NB4 (cell line): ENCODE measurements around the gene SLC1A1.
A peak's percentile ranks its signal among the peaks of the same experiment; 100 is the strongest.

Experiments
- MAX ChIP-seq: IDR thresholded peaks from 2 replicates; pipeline ENCODE4 v1.6.1; 2011; ENCODE audit warnings: low read depth, low read length
- MYC ChIP-seq: IDR thresholded peaks from 2 replicates; pipeline ENCODE4 v1.6.1; 2011; ENCODE audit warnings: low read depth, low read length
- POLR2A ChIP-seq: IDR thresholded peaks from 2 replicates; pipeline ENCODE4 v1.6.1; 2011; ENCODE audit warnings: mild to moderate bottlenecking; ENCODE audit not compliant: insufficient read length; ENCODE audit errors: extremely low read depth
- TF ChIP-seq, protein P1 (sequence below): IDR thresholded peaks from one replicate; pipeline ENCODE4 v1.5.1; 2012; ENCODE audit warnings: low read depth, low read length

DNA sequence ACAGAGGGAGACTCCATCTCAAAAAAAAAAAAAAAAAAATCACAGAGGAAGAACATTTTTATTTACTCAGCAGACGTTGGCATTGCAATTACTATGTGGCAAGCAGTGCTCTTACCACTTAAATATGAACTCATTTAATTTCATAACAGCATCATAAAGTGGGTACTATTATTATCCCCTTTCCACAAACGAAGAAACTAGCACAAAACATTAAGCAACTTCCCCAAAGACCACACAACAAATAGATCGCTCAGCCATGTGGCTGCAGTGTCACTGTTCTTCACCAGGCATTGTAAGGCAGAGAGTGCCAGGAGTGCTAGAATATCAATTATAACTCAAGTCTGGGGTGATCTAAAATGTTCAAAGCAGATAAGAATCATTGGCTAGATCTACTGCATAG, 102.0 kb downstream of the SLC1A1 start:
- TF ChIP-seq, protein P1, sequence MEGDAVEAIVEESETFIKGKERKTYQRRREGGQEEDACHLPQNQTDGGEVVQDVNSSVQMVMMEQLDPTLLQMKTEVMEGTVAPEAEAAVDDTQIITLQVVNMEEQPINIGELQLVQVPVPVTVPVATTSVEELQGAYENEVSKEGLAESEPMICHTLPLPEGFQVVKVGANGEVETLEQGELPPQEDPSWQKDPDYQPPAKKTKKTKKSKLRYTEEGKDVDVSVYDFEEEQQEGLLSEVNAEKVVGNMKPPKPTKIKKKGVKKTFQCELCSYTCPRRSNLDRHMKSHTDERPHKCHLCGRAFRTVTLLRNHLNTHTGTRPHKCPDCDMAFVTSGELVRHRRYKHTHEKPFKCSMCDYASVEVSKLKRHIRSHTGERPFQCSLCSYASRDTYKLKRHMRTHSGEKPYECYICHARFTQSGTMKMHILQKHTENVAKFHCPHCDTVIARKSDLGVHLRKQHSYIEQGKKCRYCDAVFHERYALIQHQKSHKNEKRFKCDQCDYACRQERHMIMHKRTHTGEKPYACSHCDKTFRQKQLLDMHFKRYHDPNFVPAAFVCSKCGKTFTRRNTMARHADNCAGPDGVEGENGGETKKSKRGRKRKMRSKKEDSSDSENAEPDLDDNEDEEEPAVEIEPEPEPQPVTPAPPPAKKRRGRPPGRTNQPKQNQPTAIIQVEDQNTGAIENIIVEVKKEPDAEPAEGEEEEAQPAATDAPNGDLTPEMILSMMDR = no peak
- TF ChIP-seq MAX (peak; percentile 69), POLR2A (no peak), MYC (peak; percentile 84)
